Measurements from ENCODE around the gene PON2.
"Not testable (repeated sequence)": the region's sequence is repeated elsewhere in the genome, so short reads cannot be mapped to it uniquely, and the experiment has no call there.

Gene PON2

GRCh38 chr7:95471071-95471470 is 36.2 kb upstream of the PON2 start:
- Histone ChIP-seq H3K9ac (ENCODE audit: low read depth, low read length) (peak overlapping the region; percentile 66), H3K36me3 (ENCODE audit: insufficient read depth, low read length) (no peaks in the 10 kb centered on the region), H3K9me3 (replicated peaks; ENCODE audit: low read length) (no peaks in the 10 kb centered on the region), H3K27me3 (ENCODE audit: control insufficient read depth, insufficient read depth, low read length) (no peaks in the 10 kb centered on the region), H3K4me2 (ENCODE audit: low read length) (peak overlapping the region; percentile 65), H3K4me3 (ENCODE audit: low read length) (peak overlapping the region; percentile 20), H3K4me1 (ENCODE audit: control insufficient read depth, insufficient read depth, low read length) (peaks cover 34% of the 10 kb centered on the region)

- Histone ChIP-seq H3K27me3 (ENCODE audit: control insufficient read depth, insufficient read depth, low read length) (no peaks in the 10 kb centered on the region), H3K36me3 (ENCODE audit: insufficient read depth, low read length) (no peaks in the 10 kb centered on the region), H3K4me2 (ENCODE audit: low read length) (peak overlapping the region; percentile 65), H3K4me3 (ENCODE audit: low read length) (peak overlapping the region; percentile 20), H3K9ac (ENCODE audit: low read depth, low read length) (peak overlapping the region; percentile 66), H3K9me3 (replicated peaks; ENCODE audit: low read length) (no peaks in the 10 kb centered on the region), H3K4me1 (ENCODE audit: control insufficient read depth, insufficient read depth, low read length) (peaks cover 34% of the 10 kb centered on the region)
Measured at GRCh38 chr7:95470452-95470851, 35.6 kb upstream of the PON2 start.

GRCh38 chr7:95469848-95470247 is 35.0 kb upstream of the PON2 start:
- no peak overlapping the region for H3K4me2 ChIP-seq (ENCODE audit: low read length)
- no peaks in the 10 kb centered on the region for H3K27me3 ChIP-seq (ENCODE audit: control insufficient read depth, insufficient read depth, low read length)
- no peaks in the 10 kb centered on the region for H3K9me3 ChIP-seq (replicated peaks; ENCODE audit: low read length)
- H3K4me3 ChIP-seq (ENCODE audit: low read length): no peak overlapping the region
- peaks cover 34% of the 10 kb centered on the region for H3K4me1 ChIP-seq (ENCODE audit: control insufficient read depth, insufficient read depth, low read length)
- H3K9ac ChIP-seq (ENCODE audit: low read depth, low read length): peak overlapping the region; percentile 66
- H3K36me3 ChIP-seq (ENCODE audit: insufficient read depth, low read length): no peaks in the 10 kb centered on the region

- no peak overlapping the region for H3K4me2 ChIP-seq (ENCODE audit: low read length)
- H3K4me3 ChIP-seq (ENCODE audit: low read length): no peak overlapping the region
- H3K36me3 ChIP-seq (ENCODE audit: insufficient read depth, low read length): no peaks in the 10 kb centered on the region
- peaks cover 34% of the 10 kb centered on the region for H3K4me1 ChIP-seq (ENCODE audit: control insufficient read depth, insufficient read depth, low read length)
- no peaks in the 10 kb centered on the region for H3K27me3 ChIP-seq (ENCODE audit: control insufficient read depth, insufficient read depth, low read length)
- no peak overlapping the region for H3K9ac ChIP-seq (ENCODE audit: low read depth, low read length)
- H3K9me3 ChIP-seq (replicated peaks; ENCODE audit: low read length): no peaks in the 10 kb centered on the region
Measured at GRCh38 chr7:95469187-95469586, 34.4 kb upstream of the PON2 start.

- no peak overlapping the region for H3K4me2 ChIP-seq (ENCODE audit: low read length)
- H3K36me3 ChIP-seq (ENCODE audit: insufficient read depth, low read length): no peaks in the 10 kb centered on the region
- no peak overlapping the region for H3K4me3 ChIP-seq (ENCODE audit: low read length)
- H3K4me1 ChIP-seq (ENCODE audit: control insufficient read depth, insufficient read depth, low read length): peaks cover 31% of the 10 kb centered on the region
- H3K9ac ChIP-seq (ENCODE audit: low read depth, low read length): no peak overlapping the region
- H3K27me3 ChIP-seq (ENCODE audit: control insufficient read depth, insufficient read depth, low read length): no peaks in the 10 kb centered on the region
- H3K9me3 ChIP-seq (replicated peaks; ENCODE audit: low read length): no peaks in the 10 kb centered on the region
Measured at GRCh38 chr7:95467912-95468607, 33.2 kb upstream of the PON2 start.

- not testable (repeated sequence) for H3K4me3 ChIP-seq (ENCODE audit: low read length); H3K9ac ChIP-seq (ENCODE audit: low read depth, low read length); H3K36me3 ChIP-seq (ENCODE audit: insufficient read depth, low read length)
Measured at GRCh38 chr7:95460653-95461052, 25.8 kb upstream of the PON2 start.

GRCh38 chr7:95457947-95458346 is 23.1 kb upstream of the PON2 start:
- Histone ChIP-seq H3K9ac (ENCODE audit: low read depth, low read length) (no peak overlapping the region), H3K27me3 (ENCODE audit: control insufficient read depth, insufficient read depth, low read length) (no peaks in the 10 kb centered on the region), H3K4me2 (ENCODE audit: low read length) (no peak overlapping the region), H3K4me1 (ENCODE audit: control insufficient read depth, insufficient read depth, low read length) (no peaks in the 10 kb centered on the region), H3K4me3 (ENCODE audit: low read length) (no peak overlapping the region), H3K9me3 (replicated peaks; ENCODE audit: low read length) (no peaks in the 10 kb centered on the region), H3K36me3 (ENCODE audit: insufficient read depth, low read length) (no peaks in the 10 kb centered on the region)

More at GRCh38 chr7:95460653-95461052, 25.8 kb upstream of the PON2 start:
- H3K27me3 ChIP-seq (ENCODE audit: control insufficient read depth, insufficient read depth, low read length); H3K4me1 ChIP-seq (ENCODE audit: control insufficient read depth, insufficient read depth, low read length); H3K4me2 ChIP-seq (ENCODE audit: low read length); H3K9me3 ChIP-seq (replicated peaks; ENCODE audit: low read length): not testable (repeated sequence)

GRCh38 chr7:95454438-95455045 is 19.7 kb upstream of the PON2 start:
- H3K4me2 ChIP-seq (ENCODE audit: low read length): no peak overlapping the region
- H3K27me3 ChIP-seq (ENCODE audit: control insufficient read depth, insufficient read depth, low read length): no peaks in the 10 kb centered on the region
- no peaks in the 10 kb centered on the region for H3K36me3 ChIP-seq (ENCODE audit: insufficient read depth, low read length)
- no peak overlapping the region for H3K4me3 ChIP-seq (ENCODE audit: low read length)
- no peak overlapping the region for H3K9ac ChIP-seq (ENCODE audit: low read depth, low read length)
- no peaks in the 10 kb centered on the region for H3K4me1 ChIP-seq (ENCODE audit: control insufficient read depth, insufficient read depth, low read length)
- no peaks in the 10 kb centered on the region for H3K9me3 ChIP-seq (replicated peaks; ENCODE audit: low read length)

- H3K4me1 ChIP-seq (ENCODE audit: control insufficient read depth, insufficient read depth, low read length): no peaks in the 10 kb centered on the region
- no peak overlapping the region for H3K4me2 ChIP-seq (ENCODE audit: low read length)
- no peak overlapping the region for H3K9ac ChIP-seq (ENCODE audit: low read depth, low read length)
- no peak overlapping the region for H3K4me3 ChIP-seq (ENCODE audit: low read length)
- no peaks in the 10 kb centered on the region for H3K9me3 ChIP-seq (replicated peaks; ENCODE audit: low read length)
- no peaks in the 10 kb centered on the region for H3K36me3 ChIP-seq (ENCODE audit: insufficient read depth, low read length)
- H3K27me3 ChIP-seq (ENCODE audit: control insufficient read depth, insufficient read depth, low read length): no peaks in the 10 kb centered on the region
Measured at GRCh38 chr7:95446618-95447017, 11.8 kb upstream of the PON2 start.

GRCh38 chr7:95444796-95445195 is 10.0 kb upstream of the PON2 start:
- Histone ChIP-seq H3K4me1 (ENCODE audit: control insufficient read depth, insufficient read depth, low read length) (no peaks in the 10 kb centered on the region), H3K9ac (ENCODE audit: low read depth, low read length) (no peak overlapping the region), H3K36me3 (ENCODE audit: insufficient read depth, low read length) (no peaks in the 10 kb centered on the region), H3K9me3 (replicated peaks; ENCODE audit: low read length) (no peaks in the 10 kb centered on the region), H3K27me3 (ENCODE audit: control insufficient read depth, insufficient read depth, low read length) (no peaks in the 10 kb centered on the region), H3K4me3 (ENCODE audit: low read length) (no peak overlapping the region), H3K4me2 (ENCODE audit: low read length) (no peak overlapping the region)

GRCh38 chr7:95441042-95441823 is 6.4 kb upstream of the PON2 start:
- H3K4me3 ChIP-seq (ENCODE audit: low read length): no peak overlapping the region
- no peak overlapping the region for H3K9ac ChIP-seq (ENCODE audit: low read depth, low read length)

More at GRCh38 chr7:95441042-95441823, 6.4 kb upstream of the PON2 start:
- Histone ChIP-seq H3K9me3 (replicated peaks; ENCODE audit: low read length) (no peaks in the 10 kb centered on the region), H3K4me1 (ENCODE audit: control insufficient read depth, insufficient read depth, low read length) (peaks cover 10% of the 10 kb centered on the region), H3K27me3 (ENCODE audit: control insufficient read depth, insufficient read depth, low read length) (no peaks in the 10 kb centered on the region), H3K36me3 (ENCODE audit: insufficient read depth, low read length) (no peaks in the 10 kb centered on the region), H3K4me2 (ENCODE audit: low read length) (no peak overlapping the region)
